ENCODE measurements around the gene PRKCE. TPM values are rescaled to one million over a fixed set of nuclear protein-coding genes. Genes with fewer than 3 reads are reported as not detected.

The PRKCE gene
- total RNA-seq, 2 donors from 2014 or later, result 7.2 to 25.4 TPM

GRCh38 chr2:45871541-45871940 lies 220.1 kb downstream of the PRKCE start:
- WGBS, result 74% methylated on average over 4 of the region's 4 CpGs
- no peaks in the 10 kb centered on the region for H3K4me1 ChIP-seq (replicated peaks)
- no peaks in the 10 kb centered on the region for H3K9me3 ChIP-seq
- H3K27ac ChIP-seq, result no peak overlapping the region
- no peak for DNase-seq (ENCODE audit: low spot score)
- no peaks in the 10 kb centered on the region for H3K36me3 ChIP-seq
- TF ChIP-seq, protein P1, sequence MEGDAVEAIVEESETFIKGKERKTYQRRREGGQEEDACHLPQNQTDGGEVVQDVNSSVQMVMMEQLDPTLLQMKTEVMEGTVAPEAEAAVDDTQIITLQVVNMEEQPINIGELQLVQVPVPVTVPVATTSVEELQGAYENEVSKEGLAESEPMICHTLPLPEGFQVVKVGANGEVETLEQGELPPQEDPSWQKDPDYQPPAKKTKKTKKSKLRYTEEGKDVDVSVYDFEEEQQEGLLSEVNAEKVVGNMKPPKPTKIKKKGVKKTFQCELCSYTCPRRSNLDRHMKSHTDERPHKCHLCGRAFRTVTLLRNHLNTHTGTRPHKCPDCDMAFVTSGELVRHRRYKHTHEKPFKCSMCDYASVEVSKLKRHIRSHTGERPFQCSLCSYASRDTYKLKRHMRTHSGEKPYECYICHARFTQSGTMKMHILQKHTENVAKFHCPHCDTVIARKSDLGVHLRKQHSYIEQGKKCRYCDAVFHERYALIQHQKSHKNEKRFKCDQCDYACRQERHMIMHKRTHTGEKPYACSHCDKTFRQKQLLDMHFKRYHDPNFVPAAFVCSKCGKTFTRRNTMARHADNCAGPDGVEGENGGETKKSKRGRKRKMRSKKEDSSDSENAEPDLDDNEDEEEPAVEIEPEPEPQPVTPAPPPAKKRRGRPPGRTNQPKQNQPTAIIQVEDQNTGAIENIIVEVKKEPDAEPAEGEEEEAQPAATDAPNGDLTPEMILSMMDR (IDR thresholded peaks at IDR 0.05), result no peak
- no peak for TF ChIP-seq POLR2A (IDR thresholded peaks at IDR 0.05)
- TF ChIP-seq POLR2AphosphoS5 (IDR thresholded peaks at IDR 0.05), result no peak
- H3K27me3 ChIP-seq (replicated peaks; ENCODE audit: insufficient read depth), result no peaks in the 10 kb centered on the region
- intact Hi-C loops (cut with DNase I), result no loop called here
- no peak overlapping the region for H3K4me3 ChIP-seq

- H3K4me3 ChIP-seq, result no peak overlapping the region
- no peaks in the 10 kb centered on the region for H3K27me3 ChIP-seq (replicated peaks; ENCODE audit: insufficient read depth)
- no peak overlapping the region for H3K27ac ChIP-seq
- H3K36me3 ChIP-seq, result no peaks in the 10 kb centered on the region
- TF ChIP-seq POLR2A (IDR thresholded peaks at IDR 0.05) (no peak), POLR2AphosphoS5 (IDR thresholded peaks at IDR 0.05) (no peak)
- TF ChIP-seq, protein P1 (IDR thresholded peaks at IDR 0.05), result no peak
- no peaks in the 10 kb centered on the region for H3K4me1 ChIP-seq (replicated peaks)
- no peak for DNase-seq (ENCODE audit: low spot score)
- intact Hi-C loops (cut with DNase I), result no loop called here
- WGBS, result 87% methylated on average over 5 of the region's 5 CpGs
- no peaks in the 10 kb centered on the region for H3K9me3 ChIP-seq
Observed at GRCh38 chr2:45872211-45872610, 220.7 kb downstream of the PRKCE start.

DNA sequence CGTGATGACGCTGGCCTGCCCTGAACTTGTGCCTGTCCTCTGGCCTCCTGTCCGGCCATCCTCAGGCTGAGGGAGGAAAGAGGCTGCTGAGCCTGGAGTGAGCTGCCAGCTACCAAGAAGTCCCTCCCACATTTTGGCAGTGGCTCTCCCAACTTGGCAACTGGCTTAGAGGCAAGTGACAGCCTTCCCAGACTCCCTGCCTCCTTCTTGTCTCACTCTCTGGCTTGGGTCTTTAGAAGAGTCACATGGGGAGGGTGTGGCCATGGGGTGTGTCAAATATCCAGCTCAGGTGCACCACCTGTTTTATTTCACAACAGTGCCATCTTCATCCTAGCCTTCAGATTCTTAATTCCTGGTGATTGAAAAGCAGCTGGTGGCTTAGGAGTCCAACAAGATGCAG lies 222.9 kb downstream of the PRKCE start:
- no peak overlapping the region for H3K27ac ChIP-seq
- WGBS, result 72% methylated on average over 3 of the region's 3 CpGs

DNA sequence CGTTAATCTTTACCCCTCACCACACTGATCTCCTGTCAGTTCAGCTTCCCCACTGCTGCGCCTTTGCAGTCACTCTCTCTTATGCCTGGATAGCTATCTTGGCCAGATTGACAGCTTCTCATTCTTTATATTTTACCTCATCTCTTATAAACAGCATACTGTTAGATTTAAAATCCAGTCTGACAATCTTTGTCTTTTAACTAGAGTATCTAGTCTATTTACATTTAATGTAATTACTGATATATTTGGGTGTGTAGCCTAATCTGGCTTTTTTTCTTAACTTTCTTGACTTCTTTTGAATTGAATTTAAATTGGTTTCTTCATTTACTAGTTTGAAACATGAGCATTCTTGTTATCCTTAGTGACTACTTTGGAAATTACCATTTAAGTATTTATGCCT lies 225.1 kb downstream of the PRKCE start:
- WGBS, result 95% methylated on average over 2 of the region's 2 CpGs
- no peaks in the 10 kb centered on the region for H3K4me1 ChIP-seq (replicated peaks)
- no peak for DNase-seq (ENCODE audit: low spot score)
- intact Hi-C loops (cut with DNase I), result no loop called here
- H3K27ac ChIP-seq, result no peak overlapping the region
- no peaks in the 10 kb centered on the region for H3K27me3 ChIP-seq (replicated peaks; ENCODE audit: insufficient read depth)
- no peak for TF ChIP-seq POLR2AphosphoS5 (IDR thresholded peaks at IDR 0.05)
- TF ChIP-seq, protein P1 (IDR thresholded peaks at IDR 0.05), result no peak
- TF ChIP-seq POLR2A (IDR thresholded peaks at IDR 0.05), result no peak
- no peaks in the 10 kb centered on the region for H3K9me3 ChIP-seq
- no peaks in the 10 kb centered on the region for H3K36me3 ChIP-seq
- no peak overlapping the region for H3K4me3 ChIP-seq

More for the DNA sequence above, 222.9 kb downstream of the PRKCE start:
- Histone ChIP-seq H3K27me3 (replicated peaks; ENCODE audit: insufficient read depth) (no peaks in the 10 kb centered on the region), H3K9me3 (no peaks in the 10 kb centered on the region), H3K4me1 (replicated peaks) (no peaks in the 10 kb centered on the region), H3K4me3 (no peak overlapping the region), H3K36me3 (no peaks in the 10 kb centered on the region)
- intact Hi-C loops (cut with DNase I), result no loop called here
- DNase-seq (ENCODE audit: low spot score), result peak; percentile 49
- TF ChIP-seq, protein P1 (IDR thresholded peaks at IDR 0.05), result no peak
- no peak for TF ChIP-seq POLR2A (IDR thresholded peaks at IDR 0.05)
- no peak for TF ChIP-seq POLR2AphosphoS5 (IDR thresholded peaks at IDR 0.05)

- Histone ChIP-seq H3K27me3 (replicated peaks; ENCODE audit: insufficient read depth) (no peaks in the 10 kb centered on the region), H3K36me3 (no peaks in the 10 kb centered on the region), H3K4me1 (replicated peaks) (no peaks in the 10 kb centered on the region), H3K9me3 (no peaks in the 10 kb centered on the region), H3K27ac (no peak overlapping the region), H3K4me3 (no peak overlapping the region)
- WGBS, result 98% methylated on average over 6 of the region's 6 CpGs
- intact Hi-C loops (cut with DNase I), result no loop called here
- TF ChIP-seq, protein P1 (IDR thresholded peaks at IDR 0.05), result no peak
- TF ChIP-seq POLR2A (IDR thresholded peaks at IDR 0.05), result no peak
- no peak for TF ChIP-seq POLR2AphosphoS5 (IDR thresholded peaks at IDR 0.05)
- DNase-seq (ENCODE audit: low spot score), result no peak
Observed at GRCh38 chr2:45879406-45879805, 227.9 kb downstream of the PRKCE start.
